ENCODE data around the gene ATXN10.

- TF ChIP-seq, protein P1, sequence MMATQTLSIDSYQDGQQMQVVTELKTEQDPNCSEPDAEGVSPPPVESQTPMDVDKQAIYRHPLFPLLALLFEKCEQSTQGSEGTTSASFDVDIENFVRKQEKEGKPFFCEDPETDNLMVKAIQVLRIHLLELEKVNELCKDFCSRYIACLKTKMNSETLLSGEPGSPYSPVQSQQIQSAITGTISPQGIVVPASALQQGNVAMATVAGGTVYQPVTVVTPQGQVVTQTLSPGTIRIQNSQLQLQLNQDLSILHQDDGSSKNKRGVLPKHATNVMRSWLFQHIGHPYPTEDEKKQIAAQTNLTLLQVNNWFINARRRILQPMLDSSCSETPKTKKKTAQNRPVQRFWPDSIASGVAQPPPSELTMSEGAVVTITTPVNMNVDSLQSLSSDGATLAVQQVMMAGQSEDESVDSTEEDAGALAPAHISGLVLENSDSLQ (IDR thresholded peaks at IDR 0.05): no peak
- TF ChIP-seq ELF4 (IDR thresholded peaks at IDR 0.05) (no peak), FOXM1 (IDR thresholded peaks at IDR 0.05; ENCODE audit: borderline replicate concordance) (no peak), SUZ12 (IDR thresholded peaks at IDR 0.05) (no peak), SP1 (IDR thresholded peaks at IDR 0.05) (no peak)
Observed at GRCh38 chr22:45889539-45890350, 218.1 kb downstream of the ATXN10 start.
